GM23338 (cell line): ENCODE results near the gene SMOC2.

Experiments used
- CREB1 ChIP-seq: fragments of 250-450 bp; sonication (Bioruptor Pico); IDR thresholded peaks from 2 replicates; pipeline ENCODE4 v1.5.0; 2020; ENCODE audit warnings: low read depth, mild to moderate bottlenecking, moderate library complexity
- CTCF ChIP-seq, 2 experiments: fragments of 200-600 bp in 1 of 2; sonication (generic) in 1 of 2; conservative IDR thresholded peaks; 2 replicates each; pipeline versions ENCODE4 v1.5.1 to v1.6.1; 2016 to 2017; ENCODE audit warnings: antibody characterized with exemption in 2 of 2, low read depth in 2 of 2, mild to moderate bottlenecking in 2 of 2, moderate library complexity in 1 of 2
- ETS1 ChIP-seq: IDR thresholded peaks from 2 replicates; pipeline ENCODE4 v1.6.1; 2016; ENCODE audit warnings: antibody characterized with exemption
- EZH2 ChIP-seq: fragments of 200-600 bp; sonication (generic); IDR thresholded peaks from one replicate; pipeline ENCODE4 v1.8.0; 2017; ENCODE audit warnings: antibody characterized with exemption, mild to moderate bottlenecking, low read depth; ENCODE audit not compliant: unreplicated experiment
- EZH2phosphoT487 ChIP-seq: fragments of 200-600 bp; sonication (generic); IDR thresholded peaks from one replicate; pipeline ENCODE4 v1.8.1; 2018; ENCODE audit warnings: antibody characterized with exemption; ENCODE audit not compliant: unreplicated experiment
- JUNB ChIP-seq: IDR thresholded peaks from one replicate; pipeline ENCODE4 v1.6.1; 2016; ENCODE audit warnings: antibody characterized with exemption; ENCODE audit not compliant: unreplicated experiment
- NANOG ChIP-seq: IDR thresholded peaks from 2 replicates; pipeline ENCODE4 v1.6.1; 2016; ENCODE audit warnings: antibody characterized with exemption, borderline replicate concordance
- POLR2AphosphoS5 ChIP-seq: IDR thresholded peaks from 2 replicates; pipeline ENCODE4 v1.6.1; 2016; ENCODE audit warnings: antibody characterized with exemption, low read depth
- REST ChIP-seq: IDR thresholded peaks from one replicate; pipeline ENCODE4 v1.6.1; 2018; ENCODE audit warnings: antibody characterized with exemption; ENCODE audit not compliant: unreplicated experiment
- STAT1 ChIP-seq: IDR thresholded peaks from one replicate; pipeline ENCODE4 v1.6.1; 2016; ENCODE audit warnings: antibody characterized with exemption; ENCODE audit not compliant: unreplicated experiment
- ZNF114 ChIP-seq: fragments of 250-450 bp; sonication (Bioruptor Pico); IDR thresholded peaks from 2 replicates; pipeline ENCODE4 v1.5.0; 2020; ENCODE audit warnings: mild to moderate bottlenecking, moderate library complexity
- ZNF462 ChIP-seq: fragments of 250-450 bp; sonication (Bioruptor Pico); IDR thresholded peaks from 2 replicates; pipeline ENCODE4 v1.5.0; 2020; ENCODE audit warnings: mild to moderate bottlenecking, moderate library complexity

GRCh38 chr6:168620578-168620977 is 179.6 kb downstream of the SMOC2 start:
- no peak for TF ChIP-seq CREB1 (CRISPR knock-in tag)
- TF ChIP-seq CTCF (conservative IDR thresholded peaks at IDR 0.05; ENCODE audit: low read depth in 2 of 2), result no peak
- no peak for TF ChIP-seq JUNB
- TF ChIP-seq POLR2AphosphoS5, result no peak
- no peak for TF ChIP-seq EZH2phosphoT487
- TF ChIP-seq EZH2, result no peak
- TF ChIP-seq REST, result no peak
- no peak for TF ChIP-seq ETS1
- no peak for TF ChIP-seq ZNF114
- TF ChIP-seq ZNF462, result no peak
- no peak for TF ChIP-seq NANOG
- TF ChIP-seq STAT1, result no peak
